GM12892 (cell line): ENCODE data around the gene JPT2.

ENCODE experiments used
- POLR2A ChIP-seq: IDR thresholded peaks from 2 replicates; pipeline ENCODE4 v1.6.1; 2011; ENCODE audit warnings: low read depth, low read length, control low read depth
- POLR2AphosphoS5 ChIP-seq: IDR thresholded peaks from 2 replicates; pipeline ENCODE4 v1.6.1; 2011; ENCODE audit warnings: low read depth, low read length, control low read depth
- TAF1 ChIP-seq: IDR thresholded peaks from 2 replicates; pipeline ENCODE4 v1.6.1; 2011; ENCODE audit warnings: low read depth, mild to moderate bottlenecking, control low read depth, low read length, borderline replicate concordance

GRCh38 chr16:1700246-1700645 is 22.2 kb downstream of the JPT2 start:
- TF ChIP-seq POLR2A: no peak
- TF ChIP-seq POLR2AphosphoS5: no peak
- no peak for TF ChIP-seq TAF1
